KMS-11 (cell line): Measurements from ENCODE around the gene PPCDC.

Experiments
- H2AFZ ChIP-seq: fragments of 200-600 bp; sonication (generic); 2 replicates; pipeline ENCODE4 v1.6.1; 2016; ENCODE audit warnings: antibody characterized with exemption, mixed run types, low read depth
- H3K27ac ChIP-seq: fragments of 200-600 bp; sonication (generic); 2 replicates; pipeline ENCODE4 v1.6.1; 2016; ENCODE audit warnings: mild to moderate bottlenecking, mixed run types
- H3K27me3 ChIP-seq: fragments of 200-600 bp; sonication (generic); 2 replicates; pipeline ENCODE4 v1.6.1; 2017; ENCODE audit warnings: mild to moderate bottlenecking, low read depth, mixed run types, moderate library complexity; ENCODE audit not compliant: insufficient read depth
- H3K36me3 ChIP-seq: fragments of 200-600 bp; sonication (generic); 2 replicates; pipeline ENCODE4 v1.6.1; 2017; ENCODE audit warnings: mild to moderate bottlenecking, mixed run types; ENCODE audit not compliant: insufficient read depth
- H3K4me1 ChIP-seq: fragments of 200-600 bp; sonication (generic); 2 replicates; pipeline ENCODE4 v1.6.1; 2016; ENCODE audit warnings: mild to moderate bottlenecking, low read depth, mixed run types; ENCODE audit not compliant: poor library complexity, severe bottlenecking
- H3K4me2 ChIP-seq: fragments of 200-600 bp; sonication (generic); 2 replicates; pipeline ENCODE4 v1.7.0; 2016; ENCODE audit warnings: mild to moderate bottlenecking, mixed run types
- H3K4me3 ChIP-seq: fragments of 200-600 bp; sonication (generic); IDR thresholded peaks from 2 replicates; pipeline ENCODE4 v1.6.1; 2017; ENCODE audit warnings: low read depth, low read length, mixed read lengths; ENCODE audit not compliant: insufficient read depth
- H3K79me2 ChIP-seq: fragments of 200-600 bp; sonication (generic); 2 replicates; pipeline ENCODE4 v1.6.1; 2016; ENCODE audit warnings: low read depth, mixed run types; ENCODE audit not compliant: insufficient read depth
- H3K9ac ChIP-seq: fragments of 200-600 bp; sonication (generic); 2 replicates; pipeline ENCODE4 v1.6.1; 2016; ENCODE audit warnings: mild to moderate bottlenecking, mixed run types
- H4K20me1 ChIP-seq: fragments of 200-600 bp; sonication (generic); 2 replicates; pipeline ENCODE4 v1.6.1; 2016; ENCODE audit warnings: mild to moderate bottlenecking, mixed run types; ENCODE audit not compliant: insufficient read depth
- TF ChIP-seq, protein P1 (sequence below): fragments of 200-600 bp; sonication (generic); conservative IDR thresholded peaks from 2 replicates; pipeline ENCODE4 v1.6.1; 2017; ENCODE audit warnings: low read depth, mild to moderate bottlenecking, antibody characterized with exemption, low read length, moderate library complexity, mixed read lengths

The PPCDC gene

GRCh38 chr15:75027551-75027950 lies 4.2 kb downstream of the PPCDC start:
- Histone ChIP-seq H2AFZ (no peak overlapping the region), H3K36me3 (no peaks in the 10 kb centered on the region), H3K4me1 (peaks cover 79% of the 10 kb centered on the region), H4K20me1 (no peaks in the 10 kb centered on the region), H3K79me2 (peaks cover 12% of the 10 kb centered on the region; the same call in 1 of the 2 replicates), H3K27me3 (no peaks in the 10 kb centered on the region), H3K9ac (no peak overlapping the region; the same call in 1 of the 2 replicates), H3K4me3 (no peak overlapping the region), H3K4me2 (peak overlapping the region; percentile 49; the same call in 1 of the 2 replicates), H3K27ac (no peak overlapping the region)
- TF ChIP-seq, protein P1, sequence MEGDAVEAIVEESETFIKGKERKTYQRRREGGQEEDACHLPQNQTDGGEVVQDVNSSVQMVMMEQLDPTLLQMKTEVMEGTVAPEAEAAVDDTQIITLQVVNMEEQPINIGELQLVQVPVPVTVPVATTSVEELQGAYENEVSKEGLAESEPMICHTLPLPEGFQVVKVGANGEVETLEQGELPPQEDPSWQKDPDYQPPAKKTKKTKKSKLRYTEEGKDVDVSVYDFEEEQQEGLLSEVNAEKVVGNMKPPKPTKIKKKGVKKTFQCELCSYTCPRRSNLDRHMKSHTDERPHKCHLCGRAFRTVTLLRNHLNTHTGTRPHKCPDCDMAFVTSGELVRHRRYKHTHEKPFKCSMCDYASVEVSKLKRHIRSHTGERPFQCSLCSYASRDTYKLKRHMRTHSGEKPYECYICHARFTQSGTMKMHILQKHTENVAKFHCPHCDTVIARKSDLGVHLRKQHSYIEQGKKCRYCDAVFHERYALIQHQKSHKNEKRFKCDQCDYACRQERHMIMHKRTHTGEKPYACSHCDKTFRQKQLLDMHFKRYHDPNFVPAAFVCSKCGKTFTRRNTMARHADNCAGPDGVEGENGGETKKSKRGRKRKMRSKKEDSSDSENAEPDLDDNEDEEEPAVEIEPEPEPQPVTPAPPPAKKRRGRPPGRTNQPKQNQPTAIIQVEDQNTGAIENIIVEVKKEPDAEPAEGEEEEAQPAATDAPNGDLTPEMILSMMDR, result no peak

DNA sequence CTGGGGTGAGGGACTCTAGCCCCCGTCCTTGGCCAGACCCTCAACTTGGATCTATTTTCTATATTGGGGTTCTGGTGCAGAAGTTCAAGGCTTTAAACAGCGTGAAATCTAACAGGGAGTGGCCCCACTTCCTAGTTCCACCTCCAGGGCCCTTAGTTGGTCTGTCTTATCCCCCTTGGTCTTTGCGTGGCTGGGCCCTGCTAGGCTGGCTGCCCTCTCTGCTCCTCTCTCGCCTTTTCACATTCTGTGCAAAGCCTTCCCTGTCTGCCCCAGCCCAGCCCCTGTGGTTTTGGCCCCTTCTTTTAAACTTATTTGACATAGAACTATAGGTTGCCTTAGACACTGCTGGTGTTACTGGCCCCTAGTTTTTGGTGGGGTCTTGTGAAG lies 5.6 kb downstream of the PPCDC start:
- H3K27me3 ChIP-seq, result no peaks in the 10 kb centered on the region
- peaks cover 8% of the 10 kb centered on the region; the same call in 1 of the 2 replicates for H3K79me2 ChIP-seq
- no peaks in the 10 kb centered on the region for H4K20me1 ChIP-seq
- H3K4me2 ChIP-seq, result no peak overlapping the region; the same call in 1 of the 2 replicates
- H3K4me3 ChIP-seq, result no peak overlapping the region
- no peak overlapping the region for H3K9ac ChIP-seq
- H3K4me1 ChIP-seq, result peaks cover 75% of the 10 kb centered on the region
- TF ChIP-seq, protein P1, result no peak
- no peak overlapping the region for H3K27ac ChIP-seq
- H3K36me3 ChIP-seq, result no peaks in the 10 kb centered on the region
- no peak overlapping the region for H2AFZ ChIP-seq

GRCh38 chr15:75029378-75030022 lies 6.1 kb downstream of the PPCDC start:
- H3K79me2 ChIP-seq, result peaks cover 4% of the 10 kb centered on the region; the same call in 1 of the 2 replicates
- peak overlapping the region; percentile 43 for H3K4me2 ChIP-seq
- TF ChIP-seq, protein P1, result peak; percentile 94
- H4K20me1 ChIP-seq, result no peaks in the 10 kb centered on the region
- H3K4me3 ChIP-seq, result no peak overlapping the region
- no peak overlapping the region for H2AFZ ChIP-seq
- H3K27ac ChIP-seq, result no peak overlapping the region
- peaks cover 70% of the 10 kb centered on the region for H3K4me1 ChIP-seq
- H3K27me3 ChIP-seq, result no peaks in the 10 kb centered on the region
- no peaks in the 10 kb centered on the region for H3K36me3 ChIP-seq
- no peak overlapping the region for H3K9ac ChIP-seq

GRCh38 chr15:75030023-75030413 lies 6.6 kb downstream of the PPCDC start:
- TF ChIP-seq, protein P1, result no peak
- Histone ChIP-seq H2AFZ (no peak overlapping the region), H3K79me2 (no peaks in the 10 kb centered on the region), H3K36me3 (no peaks in the 10 kb centered on the region), H3K4me2 (peak overlapping the region; percentile 43; the same call in 1 of the 2 replicates), H3K27ac (no peak overlapping the region), H4K20me1 (no peaks in the 10 kb centered on the region), H3K9ac (no peak overlapping the region), H3K27me3 (no peaks in the 10 kb centered on the region), H3K4me1 (peaks cover 65% of the 10 kb centered on the region), H3K4me3 (no peak overlapping the region)
